ENCODE data around the gene HMOX2. TPM values are rescaled to one million over a fixed set of nuclear protein-coding genes. Genes with fewer than 3 reads are reported as not detected.
A peak's percentile ranks its signal among the peaks of the same experiment; 100 is the strongest.

The HMOX2 gene
- total and polyA plus RNA-seq, 4 donors, result 37.6 to 57.8 (median 51.3) TPM

DNA sequence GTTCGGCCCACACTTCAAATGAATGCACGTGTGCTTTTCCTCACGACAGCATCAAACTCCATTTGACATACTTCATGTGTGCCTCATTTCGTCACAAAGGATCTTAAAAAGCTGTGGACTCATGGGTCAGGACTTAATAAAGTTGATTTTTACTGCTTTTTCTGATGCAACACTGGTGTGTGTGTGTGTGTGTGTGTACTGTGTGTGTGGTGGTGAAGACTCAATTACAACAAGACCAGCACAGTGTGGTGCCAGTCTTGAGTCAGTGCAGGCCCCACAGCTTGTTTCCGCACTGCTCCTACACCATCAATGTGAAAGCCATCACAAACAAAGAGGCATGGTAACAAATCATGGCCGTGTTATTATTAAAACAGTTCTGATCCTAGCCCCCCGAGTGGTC lies 44.7 kb downstream of the HMOX2 start:
- TF ChIP-seq, protein P1, sequence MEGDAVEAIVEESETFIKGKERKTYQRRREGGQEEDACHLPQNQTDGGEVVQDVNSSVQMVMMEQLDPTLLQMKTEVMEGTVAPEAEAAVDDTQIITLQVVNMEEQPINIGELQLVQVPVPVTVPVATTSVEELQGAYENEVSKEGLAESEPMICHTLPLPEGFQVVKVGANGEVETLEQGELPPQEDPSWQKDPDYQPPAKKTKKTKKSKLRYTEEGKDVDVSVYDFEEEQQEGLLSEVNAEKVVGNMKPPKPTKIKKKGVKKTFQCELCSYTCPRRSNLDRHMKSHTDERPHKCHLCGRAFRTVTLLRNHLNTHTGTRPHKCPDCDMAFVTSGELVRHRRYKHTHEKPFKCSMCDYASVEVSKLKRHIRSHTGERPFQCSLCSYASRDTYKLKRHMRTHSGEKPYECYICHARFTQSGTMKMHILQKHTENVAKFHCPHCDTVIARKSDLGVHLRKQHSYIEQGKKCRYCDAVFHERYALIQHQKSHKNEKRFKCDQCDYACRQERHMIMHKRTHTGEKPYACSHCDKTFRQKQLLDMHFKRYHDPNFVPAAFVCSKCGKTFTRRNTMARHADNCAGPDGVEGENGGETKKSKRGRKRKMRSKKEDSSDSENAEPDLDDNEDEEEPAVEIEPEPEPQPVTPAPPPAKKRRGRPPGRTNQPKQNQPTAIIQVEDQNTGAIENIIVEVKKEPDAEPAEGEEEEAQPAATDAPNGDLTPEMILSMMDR (IDR thresholded peaks at IDR 0.05; ENCODE audit: control extremely low read depth, extremely low read depth), result no peak
- 90 to 92% methylated on average over 7 of the region's 7 CpGs for WGBS, 2 donors
- H3K4me1 ChIP-seq (ENCODE audit: control insufficient read depth in 5 of 5, insufficient read depth in 5 of 5, low read length in 5 of 5), result peaks cover 0 to 22% (median 5%) of the 10 kb centered on the region in 5 donors

DNA sequence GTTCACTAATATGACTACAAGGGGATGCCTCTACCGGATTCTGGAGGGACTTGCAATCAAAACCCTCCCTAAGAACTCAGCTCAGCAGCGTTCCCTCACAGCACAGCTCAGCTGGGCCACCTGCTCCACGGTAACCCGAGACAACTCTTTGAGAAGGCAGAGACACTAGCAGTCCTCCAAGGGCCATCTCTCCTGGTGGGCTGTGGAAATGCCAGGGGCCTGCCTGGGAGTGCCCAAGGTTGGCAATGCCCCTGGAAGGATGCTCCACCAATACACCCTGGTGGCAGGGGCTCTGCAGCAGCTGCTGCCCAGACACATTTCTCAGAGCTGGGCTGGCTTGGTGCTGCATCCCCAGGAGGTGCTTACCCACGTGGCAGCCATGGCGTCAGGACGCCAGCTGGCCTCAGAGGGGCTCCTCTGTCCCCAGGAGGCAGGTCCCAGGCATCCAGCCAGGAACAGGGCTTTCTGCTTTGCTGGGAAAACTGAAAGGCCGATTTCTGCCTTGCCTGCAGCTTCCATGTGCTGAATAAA lies 45.9 kb downstream of the HMOX2 start:
- ATAC-seq (ENCODE audit: insufficient read depth, low FRiP score) (no peak), DNase-seq (peak; percentile 83 to 86 (median 84))
- H3K27ac ChIP-seq (ENCODE audit: low read depth in 1 of 2, low read length in 1 of 2), result no peak overlapping the region
- peaks cover 0 to 3% (median 0%) of the 10 kb centered on the region in 4 donors for H3K36me3 ChIP-seq (ENCODE audit: control insufficient read depth in 4 of 4, insufficient read depth in 4 of 4, low read length in 4 of 4)
- no peaks in the 10 kb centered on the region for H3K9me3 ChIP-seq (ENCODE audit: control insufficient read depth in 4 of 4, insufficient read depth in 3 of 4, low read length in 3 of 4)
- 69 to 77% methylated on average over 8 of the region's 8 CpGs for WGBS, 2 donors
- H3K4me1 ChIP-seq (ENCODE audit: control insufficient read depth in 5 of 5, insufficient read depth in 5 of 5, low read length in 5 of 5), result peaks cover 0 to 22% (median 5%) of the 10 kb centered on the region in 5 donors
- H3K4me3 ChIP-seq, result no peak overlapping the region
- TF ChIP-seq, protein P1 (IDR thresholded peaks at IDR 0.05; ENCODE audit: control extremely low read depth, extremely low read depth), result no peak
- no peaks in the 10 kb centered on the region for H3K27me3 ChIP-seq (ENCODE audit: control insufficient read depth in 3 of 3, insufficient read depth in 3 of 3, low read length in 2 of 3)
- no peak overlapping the region for H3K9ac ChIP-seq (ENCODE audit: insufficient read depth in 1 of 2, low read length in 2 of 2)

More for the DNA sequence above, 44.7 kb downstream of the HMOX2 start:
- H3K9ac ChIP-seq (ENCODE audit: insufficient read depth in 1 of 2, low read length in 2 of 2), result no peak overlapping the region
- no peaks in the 10 kb centered on the region for H3K9me3 ChIP-seq (ENCODE audit: control insufficient read depth in 4 of 4, insufficient read depth in 3 of 4, low read length in 3 of 4)
- no peaks in the 10 kb centered on the region for H3K27me3 ChIP-seq (ENCODE audit: control insufficient read depth in 3 of 3, insufficient read depth in 3 of 3, low read length in 2 of 3)
- H3K4me3 ChIP-seq, result no peak overlapping the region
- ATAC-seq (ENCODE audit: insufficient read depth, low FRiP score) (no peak), DNase-seq (no peak)
- H3K27ac ChIP-seq (ENCODE audit: low read depth in 1 of 2, low read length in 1 of 2), result no peak overlapping the region
- H3K36me3 ChIP-seq (ENCODE audit: control insufficient read depth in 4 of 4, insufficient read depth in 4 of 4, low read length in 4 of 4), result peaks cover 0 to 3% (median 0%) of the 10 kb centered on the region in 4 donors

DNA sequence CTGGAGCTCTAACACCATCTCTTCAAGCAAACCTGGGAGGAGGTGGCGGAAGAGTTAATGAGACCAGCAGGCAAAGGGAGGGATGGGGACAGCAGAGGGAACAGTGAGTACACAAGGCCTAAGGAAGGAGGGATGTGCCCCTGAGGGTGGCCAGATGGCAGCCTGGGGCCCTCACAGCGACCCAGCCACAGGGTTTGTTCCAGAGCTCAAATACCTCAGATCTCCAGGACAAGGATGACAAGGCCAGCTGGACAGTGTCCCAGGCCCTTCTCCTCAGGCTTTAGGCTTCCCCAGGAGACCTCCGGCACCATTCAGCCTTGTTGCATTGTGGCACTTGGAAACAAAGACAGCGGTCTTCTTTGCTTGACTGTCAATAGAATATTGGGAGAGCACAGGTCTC lies 47.5 kb downstream of the HMOX2 start:
- ATAC-seq (ENCODE audit: insufficient read depth, low FRiP score), result no peak
- H3K4me3 ChIP-seq, result no peak overlapping the region

More for the DNA sequence above, 47.5 kb downstream of the HMOX2 start:
- H3K27ac ChIP-seq (ENCODE audit: low read depth in 1 of 2, low read length in 1 of 2), result no peak overlapping the region
- peaks cover 0 to 22% (median 5%) of the 10 kb centered on the region in 5 donors for H3K4me1 ChIP-seq (ENCODE audit: control insufficient read depth in 5 of 5, insufficient read depth in 5 of 5, low read length in 5 of 5)
- peaks cover 0 to 3% (median 0%) of the 10 kb centered on the region in 4 donors for H3K36me3 ChIP-seq (ENCODE audit: control insufficient read depth in 4 of 4, insufficient read depth in 4 of 4, low read length in 4 of 4)
- H3K27me3 ChIP-seq (ENCODE audit: control insufficient read depth in 3 of 3, insufficient read depth in 3 of 3, low read length in 2 of 3), result no peaks in the 10 kb centered on the region
- TF ChIP-seq, protein P1 (IDR thresholded peaks at IDR 0.05; ENCODE audit: control extremely low read depth, extremely low read depth), result no peak
- WGBS, 2 donors, result 90 to 94% methylated on average over 4 of the region's 4 CpGs
- DNase-seq, result no peak
- H3K9ac ChIP-seq (ENCODE audit: insufficient read depth in 1 of 2, low read length in 2 of 2), result peak overlapping the region in 1 of 2 donors; percentile 47
- H3K9me3 ChIP-seq (ENCODE audit: control insufficient read depth in 4 of 4, insufficient read depth in 3 of 4, low read length in 3 of 4), result no peaks in the 10 kb centered on the region
